Fibroblast of lung (primary cell): ENCODE measurements around the gene CCDC154. TPM values are rescaled to one million over a fixed set of nuclear protein-coding genes. Genes with fewer than 3 reads are reported as not detected.

Experiments used
- DNase-seq, 2 donors: peaks; one replicate each; pipeline versions ENCODE4 v3.0.0 to v3.0.0-alpha.2; 2010; ENCODE audit warnings: low read depth in 2 of 2
- H2AFZ ChIP-seq: 2 replicates; pipeline ENCODE4 v1.5.1; 2012; ENCODE audit warnings: low read length, control low read depth, inconsistent platforms
- H3K27ac ChIP-seq: 2 replicates; pipeline ENCODE4 v1.5.1; 2011; ENCODE audit warnings: low read length, control low read depth; ENCODE audit not compliant: insufficient read depth
- H3K27me3 ChIP-seq: 2 replicates; pipeline ENCODE4 v1.5.1; 2011; ENCODE audit warnings: mild to moderate bottlenecking, low read length; ENCODE audit not compliant: control insufficient read depth, insufficient read depth
- H3K36me3 ChIP-seq: 2 replicates; pipeline ENCODE4 v1.5.1; 2011; ENCODE audit warnings: low read length; ENCODE audit not compliant: control insufficient read depth, insufficient read depth
- H3K4me1 ChIP-seq: 2 replicates; pipeline ENCODE4 v1.5.1; 2011; ENCODE audit warnings: low read length; ENCODE audit not compliant: control insufficient read depth, insufficient read depth; ENCODE audit errors: extremely low read depth
- H3K4me2 ChIP-seq: 2 replicates; pipeline ENCODE4 v1.5.1; 2011; ENCODE audit warnings: low read length, control low read depth; ENCODE audit not compliant: insufficient read depth; ENCODE audit errors: extremely low read depth
- H3K4me3 ChIP-seq, 4 experiments: fragments of 200-600 bp in 1 of 4; sonication (generic) in 1 of 4; replicated peaks in 1 of 4; 2 replicates each; pipeline ENCODE4 v1.5.1; 2011 to 2016; ENCODE audit warnings: low read length in 4 of 4, low read depth in 3 of 4, mild to moderate bottlenecking in 3 of 4, control low read depth in 2 of 4, inconsistent platforms in 1 of 4, mixed read lengths in 1 of 4; ENCODE audit not compliant: insufficient read depth in 1 of 4; ENCODE audit errors: control extremely low read depth in 1 of 4
- H3K79me2 ChIP-seq: 2 replicates; pipeline ENCODE4 v1.5.1; 2012; ENCODE audit warnings: mild to moderate bottlenecking, low read length, inconsistent platforms; ENCODE audit not compliant: control insufficient read depth, insufficient read depth
- H3K9ac ChIP-seq: 2 replicates; pipeline ENCODE4 v1.5.1; 2011; ENCODE audit warnings: mild to moderate bottlenecking, low read length, control low read depth; ENCODE audit not compliant: insufficient read depth
- H3K9me3 ChIP-seq: 2 replicates; pipeline ENCODE4 v1.5.1; 2012; ENCODE audit warnings: low read depth, low read length; ENCODE audit not compliant: control insufficient read depth, insufficient read depth
- H4K20me1 ChIP-seq: 2 replicates; pipeline ENCODE4 v1.5.1; 2011; ENCODE audit warnings: low read length; ENCODE audit not compliant: control insufficient read depth, insufficient read depth; ENCODE audit errors: extremely low read depth
- CTCF ChIP-seq, 2 donors: IDR thresholded peaks in 1 of 2; conservative IDR thresholded peaks in 1 of 2; 1 replicate in 1 of 2; 2 replicates in 1 of 2; pipeline ENCODE4 v1.5.1; 2011 to 2012; ENCODE audit warnings: low read length in 2 of 2, control low read depth in 1 of 2, inconsistent platforms in 1 of 2, low read depth in 1 of 2, mild to moderate bottlenecking in 1 of 2
- EZH2 ChIP-seq: IDR thresholded peaks from 2 replicates; pipeline ENCODE4 v1.5.1; 2012; ENCODE audit warnings: low read length, control low read depth, mild to moderate bottlenecking; ENCODE audit errors: missing control alignments
- polyA plus RNA-seq, 2 donors: library from polyadenylated mRNA; depleted of rRNA in 1 of 2; stranded (reverse) in 1 of 2; unstranded in 1 of 2; fragments of >200 nt; gene quantifications; 2 replicates each; pipeline ENCODE4 v1.2.1, GENCODE V29; 2011 to 2012; ENCODE audit warnings: missing spikeins in 1 of 2
- total RNA-seq: library from RNA; depleted of rRNA; stranded (reverse); fragments of >200 nt; gene quantifications from 2 replicates; pipeline ENCODE4 v1.2.1, GENCODE V29; 2014

The CCDC154 gene
- total and polyA plus RNA-seq, 2 donors (not counting 1 experiment from before 2014, with no cell fraction given) = 0.02 to 0.50 TPM

- no peaks in the 10 kb centered on the region for H3K36me3 ChIP-seq
- DNase-seq = no peak
- H2AFZ ChIP-seq = no peak overlapping the region
- no peak overlapping the region for H3K27ac ChIP-seq
- no peak overlapping the region for H3K4me3 ChIP-seq
- H3K79me2 ChIP-seq = peaks cover 9% of the 10 kb centered on the region
- no peak for TF ChIP-seq EZH2
- TF ChIP-seq CTCF (conservative IDR thresholded peaks at IDR 0.05 in 1 of 2, IDR thresholded peaks at IDR 0.05 in 1 of 2; ENCODE audit: low read depth in 1 of 2, low read length in 2 of 2) = no peak
- H4K20me1 ChIP-seq = no peaks in the 10 kb centered on the region
- H3K4me2 ChIP-seq = no peak overlapping the region
- H3K9ac ChIP-seq = no peak overlapping the region
- H3K4me1 ChIP-seq = no peaks in the 10 kb centered on the region
- no peaks in the 10 kb centered on the region for H3K27me3 ChIP-seq
- H3K9me3 ChIP-seq = no peaks in the 10 kb centered on the region
These were observed 22.3 kb downstream of the CCDC154 start for GRCh38 chr16:1422076-1422475.

DNA sequence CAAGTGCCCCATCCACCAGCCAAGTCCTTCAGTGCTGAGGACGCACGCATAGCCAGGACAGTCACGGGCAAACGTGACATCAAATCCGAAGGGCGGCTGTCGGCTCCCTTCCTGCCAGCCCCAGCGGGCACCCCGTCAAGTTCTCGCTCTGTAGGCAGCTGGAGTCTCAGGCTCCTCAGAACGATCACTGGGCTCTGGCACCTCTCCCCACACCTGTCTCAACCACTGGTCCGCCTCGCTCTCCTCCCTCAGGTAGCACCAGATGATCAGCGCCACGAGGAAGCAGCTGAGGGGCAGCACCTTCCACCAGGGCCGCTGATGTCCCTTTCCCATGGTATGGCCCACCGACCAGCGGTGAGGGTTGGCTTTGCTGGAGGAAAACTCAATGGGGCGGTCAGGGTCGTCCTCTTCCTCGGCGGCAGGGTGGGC is 24.2 kb downstream of the CCDC154 start:
- no peak for DNase-seq
- peak overlapping the region; percentile 94 for H3K4me2 ChIP-seq
- TF ChIP-seq CTCF (conservative IDR thresholded peaks at IDR 0.05 in 1 of 2, IDR thresholded peaks at IDR 0.05 in 1 of 2; ENCODE audit: low read depth in 1 of 2, low read length in 2 of 2) = no peak
- TF ChIP-seq EZH2 = no peak
- H3K36me3 ChIP-seq = no peaks in the 10 kb centered on the region
- H3K27me3 ChIP-seq = no peaks in the 10 kb centered on the region
- H3K79me2 ChIP-seq = peaks cover 9% of the 10 kb centered on the region
- H4K20me1 ChIP-seq = no peaks in the 10 kb centered on the region
- H2AFZ ChIP-seq = no peak overlapping the region
- H3K27ac ChIP-seq = peak overlapping the region; percentile 83
- H3K9ac ChIP-seq = peak overlapping the region; percentile 82
- no peaks in the 10 kb centered on the region for H3K9me3 ChIP-seq
- H3K4me3 ChIP-seq = peak overlapping the region; percentile 65 to 98 (median 90)
- no peaks in the 10 kb centered on the region for H3K4me1 ChIP-seq

DNA sequence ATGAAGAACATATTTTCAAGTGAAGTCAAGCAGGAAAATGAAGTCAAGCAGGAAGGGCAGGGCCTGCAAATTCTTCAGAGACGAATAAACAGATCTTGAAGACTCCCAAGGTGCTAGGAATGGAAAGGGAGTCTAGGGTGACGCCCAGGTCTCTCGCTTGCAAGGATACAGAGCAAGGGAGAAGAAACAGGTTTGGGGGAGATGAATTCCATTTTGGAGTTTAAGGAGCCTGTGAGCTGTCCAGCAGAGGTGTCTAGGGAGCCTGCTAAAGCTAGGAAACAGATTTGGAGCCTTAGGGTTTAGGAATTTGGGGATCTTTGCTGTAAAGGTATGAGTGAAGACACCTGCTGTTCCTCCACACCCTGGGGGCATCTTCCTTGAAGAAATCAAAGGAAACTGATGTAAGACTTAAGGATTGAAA is 27.8 kb downstream of the CCDC154 start:
- Histone ChIP-seq H4K20me1 (no peaks in the 10 kb centered on the region), H3K9me3 (no peaks in the 10 kb centered on the region), H3K4me2 (no peak overlapping the region), H3K36me3 (no peaks in the 10 kb centered on the region), H3K4me3 (no peak overlapping the region), H2AFZ (no peak overlapping the region), H3K27me3 (no peaks in the 10 kb centered on the region), H3K27ac (no peak overlapping the region), H3K4me1 (no peaks in the 10 kb centered on the region), H3K9ac (no peak overlapping the region), H3K79me2 (peaks cover 9% of the 10 kb centered on the region)
- DNase-seq = no peak
- TF ChIP-seq CTCF (conservative IDR thresholded peaks at IDR 0.05 in 1 of 2, IDR thresholded peaks at IDR 0.05 in 1 of 2; ENCODE audit: low read depth in 1 of 2, low read length in 2 of 2) (no peak), EZH2 (no peak)
